ENCODE measurements around the gene NHS.

- TF ChIP-seq CTCF (IDR thresholded peaks at IDR 0.05) (no peak), POLR2AphosphoS5 (IDR thresholded peaks at IDR 0.05; ENCODE audit: insufficient read depth in 1 of 2, low read depth in 1 of 2) (no peak)
These were observed 156.5 kb downstream of the NHS start for GRCh38 chrX:17531500-17531899.

All from vagina (tissue), 2 donors.